ENCODE data around the gene COL5A1. TPM values are rescaled to one million over a fixed set of nuclear protein-coding genes. Genes with fewer than 3 reads are reported as not detected.
A peak's percentile ranks its signal among the peaks of the same experiment; 100 is the strongest.

The COL5A1 gene
- total RNA-seq, 1 donor = 295 TPM

GRCh38 chr9:134635351-134636148 lies 6.1 kb upstream of the COL5A1 start:
- no peak for TF ChIP-seq CTCF (IDR thresholded peaks at IDR 0.05; ENCODE audit: insufficient read depth, low read depth, low read length)
- H3K4me3 ChIP-seq (ENCODE audit: low read depth, low read length) = no peak overlapping the region
- DNase-seq (ENCODE audit: low read depth) = no peak

GRCh38 chr9:134636149-134636507 lies 5.5 kb upstream of the COL5A1 start:
- no peak overlapping the region for H3K4me3 ChIP-seq (ENCODE audit: low read depth, low read length)
- TF ChIP-seq CTCF (IDR thresholded peaks at IDR 0.05; ENCODE audit: insufficient read depth, low read depth, low read length) = no peak
- DNase-seq (ENCODE audit: low read depth) = no peak

- peak; percentile 53 for TF ChIP-seq CTCF (IDR thresholded peaks at IDR 0.05; ENCODE audit: insufficient read depth, low read depth, low read length)
- H3K4me3 ChIP-seq (ENCODE audit: low read depth, low read length) = no peak overlapping the region
- peak; percentile 83 for DNase-seq (ENCODE audit: low read depth)
These were observed 4.4 kb upstream of the COL5A1 start for GRCh38 chr9:134637241-134637640.

- no peak for TF ChIP-seq CTCF (IDR thresholded peaks at IDR 0.05; ENCODE audit: insufficient read depth, low read depth, low read length)
- DNase-seq (ENCODE audit: low read depth) = no peak
- H3K4me3 ChIP-seq (ENCODE audit: low read depth, low read length) = no peak overlapping the region
These were observed 3.7 kb upstream of the COL5A1 start for GRCh38 chr9:134637696-134638501.

- H3K4me3 ChIP-seq (ENCODE audit: low read depth, low read length) = no peak overlapping the region
- TF ChIP-seq CTCF (IDR thresholded peaks at IDR 0.05; ENCODE audit: insufficient read depth, low read depth, low read length) = no peak
- no peak for DNase-seq (ENCODE audit: low read depth)
These were observed 3.0 kb upstream of the COL5A1 start for GRCh38 chr9:134638502-134639090.

GRCh38 chr9:134639994-134640393 lies 1.6 kb upstream of the COL5A1 start:
- TF ChIP-seq CTCF (IDR thresholded peaks at IDR 0.05; ENCODE audit: insufficient read depth, low read depth, low read length) = no peak
- DNase-seq (ENCODE audit: low read depth) = no peak
- no peak overlapping the region for H3K4me3 ChIP-seq (ENCODE audit: low read depth, low read length)

Measured in fibroblast of villous mesenchyme (primary cell).